ENCODE data around the gene CD93.

GRCh38 chr20:23122796-23123655, 36.9 kb upstream of the CD93 start:
- no peak for TF ChIP-seq CTCF (IDR thresholded peaks at IDR 0.05)
- no peak for TF ChIP-seq POLR2A (IDR thresholded peaks at IDR 0.05)
